Epithelial cell of proximal tubule (primary cell): ENCODE data around the gene NDUFA12. TPM values are rescaled to one million over a fixed set of nuclear protein-coding genes. Genes with fewer than 3 reads are reported as not detected.

Source experiments
- DNase-seq: peaks from one replicate; pipeline ENCODE4 v3.0.0-alpha.2; 2011; ENCODE audit warnings: low read depth
- H3K4me3 ChIP-seq: 2 replicates; pipeline ENCODE4 v1.5.1; 2011; ENCODE audit warnings: low read depth, mild to moderate bottlenecking, low read length
- total RNA-seq: library from RNA; depleted of rRNA; stranded (reverse); fragments of >200 nt; gene quantifications from 2 replicates; pipeline ENCODE4 v1.2.3, GENCODE V29; 2015
- TF ChIP-seq, protein P1 (sequence below): conservative IDR thresholded peaks from 2 replicates; pipeline ENCODE4 v1.5.1; 2012; ENCODE audit warnings: low read depth, mild to moderate bottlenecking, low read length

Gene NDUFA12
- total RNA-seq, 1 donor from 2014 or later, result 193 TPM

DNA sequence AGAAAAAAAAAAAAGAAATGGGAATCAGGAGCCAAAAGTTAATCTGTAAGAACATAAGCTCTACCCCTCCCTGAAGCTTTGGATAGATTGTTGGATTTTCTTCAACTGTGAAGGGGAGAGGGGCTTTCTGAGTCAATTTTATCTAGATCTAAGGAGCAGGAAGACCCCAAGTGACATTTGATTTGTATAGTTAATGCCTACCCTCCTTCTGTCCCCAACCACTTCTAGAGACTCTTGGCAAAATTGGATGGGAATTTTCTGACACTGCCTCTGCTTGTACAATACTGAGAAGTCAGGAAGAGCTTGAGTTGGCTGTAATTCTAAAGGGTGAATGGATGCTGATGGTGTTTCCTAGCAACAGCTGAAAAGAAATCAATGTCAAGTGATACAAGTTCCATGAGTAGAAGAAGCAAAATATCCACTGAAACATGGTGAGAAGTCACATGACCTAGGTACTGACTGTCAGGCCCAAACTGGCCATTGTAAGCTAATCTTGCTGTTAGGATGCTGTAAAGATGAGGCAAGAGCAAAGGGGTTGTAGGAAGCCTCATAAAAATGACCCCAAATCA is 42.2 kb downstream of the NDUFA12 start:
- TF ChIP-seq, protein P1, sequence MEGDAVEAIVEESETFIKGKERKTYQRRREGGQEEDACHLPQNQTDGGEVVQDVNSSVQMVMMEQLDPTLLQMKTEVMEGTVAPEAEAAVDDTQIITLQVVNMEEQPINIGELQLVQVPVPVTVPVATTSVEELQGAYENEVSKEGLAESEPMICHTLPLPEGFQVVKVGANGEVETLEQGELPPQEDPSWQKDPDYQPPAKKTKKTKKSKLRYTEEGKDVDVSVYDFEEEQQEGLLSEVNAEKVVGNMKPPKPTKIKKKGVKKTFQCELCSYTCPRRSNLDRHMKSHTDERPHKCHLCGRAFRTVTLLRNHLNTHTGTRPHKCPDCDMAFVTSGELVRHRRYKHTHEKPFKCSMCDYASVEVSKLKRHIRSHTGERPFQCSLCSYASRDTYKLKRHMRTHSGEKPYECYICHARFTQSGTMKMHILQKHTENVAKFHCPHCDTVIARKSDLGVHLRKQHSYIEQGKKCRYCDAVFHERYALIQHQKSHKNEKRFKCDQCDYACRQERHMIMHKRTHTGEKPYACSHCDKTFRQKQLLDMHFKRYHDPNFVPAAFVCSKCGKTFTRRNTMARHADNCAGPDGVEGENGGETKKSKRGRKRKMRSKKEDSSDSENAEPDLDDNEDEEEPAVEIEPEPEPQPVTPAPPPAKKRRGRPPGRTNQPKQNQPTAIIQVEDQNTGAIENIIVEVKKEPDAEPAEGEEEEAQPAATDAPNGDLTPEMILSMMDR, result no peak
- no peak for DNase-seq
- H3K4me3 ChIP-seq, result no peak overlapping the region

DNA sequence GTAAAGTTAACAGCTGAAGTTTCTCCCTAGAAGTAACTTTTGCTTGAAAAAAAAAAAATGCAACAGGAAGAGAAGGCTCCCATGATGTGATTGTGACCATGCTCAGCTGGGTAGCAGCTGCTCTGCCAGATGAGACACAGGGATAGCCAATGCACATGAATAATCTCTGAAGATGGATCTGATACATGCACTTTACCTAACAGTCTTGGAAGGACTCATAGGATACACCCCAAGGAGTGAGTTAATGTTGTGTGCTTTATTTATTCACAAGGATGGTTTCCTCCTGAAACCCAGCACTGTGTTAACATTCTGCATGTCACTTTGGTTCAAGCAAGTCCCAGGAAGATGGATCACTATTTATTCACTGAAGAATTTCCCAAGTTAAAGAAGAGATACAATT is 46.5 kb downstream of the NDUFA12 start:
- H3K4me3 ChIP-seq, result no peak overlapping the region
- TF ChIP-seq, protein P1, result no peak
- no peak for DNase-seq

DNA sequence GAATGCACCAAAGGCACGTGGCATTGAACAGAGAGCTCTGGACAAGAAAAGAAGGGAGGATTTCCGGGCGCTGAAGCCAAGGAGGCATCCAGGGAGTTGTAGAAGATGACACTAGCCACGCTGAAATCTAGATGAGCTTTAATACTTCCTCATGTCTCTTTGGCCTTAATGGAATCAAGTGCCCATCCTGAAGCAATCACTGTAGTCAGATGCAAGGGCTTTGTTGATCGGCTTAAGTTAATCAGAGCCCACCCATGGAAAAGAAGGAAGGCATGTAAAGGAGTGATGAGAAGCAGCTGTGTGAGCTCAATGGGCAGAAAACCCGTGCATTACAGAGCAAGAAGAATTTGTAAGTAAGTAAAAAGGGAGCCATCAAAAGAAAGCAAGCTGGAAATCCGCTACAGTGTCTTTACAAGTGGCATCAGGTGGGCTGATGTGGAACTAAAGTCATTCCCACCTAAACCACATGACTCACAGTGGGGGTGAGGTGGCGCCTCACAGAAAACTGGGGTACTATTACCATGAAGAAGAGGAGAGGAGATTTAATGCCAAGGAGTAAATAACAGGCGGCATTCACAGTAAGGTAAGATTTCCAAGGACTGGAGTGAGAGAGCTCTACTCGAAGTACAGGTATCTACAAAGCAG is 48.4 kb downstream of the NDUFA12 start:
- TF ChIP-seq, protein P1, result no peak
- no peak overlapping the region for H3K4me3 ChIP-seq
- no peak for DNase-seq

DNA sequence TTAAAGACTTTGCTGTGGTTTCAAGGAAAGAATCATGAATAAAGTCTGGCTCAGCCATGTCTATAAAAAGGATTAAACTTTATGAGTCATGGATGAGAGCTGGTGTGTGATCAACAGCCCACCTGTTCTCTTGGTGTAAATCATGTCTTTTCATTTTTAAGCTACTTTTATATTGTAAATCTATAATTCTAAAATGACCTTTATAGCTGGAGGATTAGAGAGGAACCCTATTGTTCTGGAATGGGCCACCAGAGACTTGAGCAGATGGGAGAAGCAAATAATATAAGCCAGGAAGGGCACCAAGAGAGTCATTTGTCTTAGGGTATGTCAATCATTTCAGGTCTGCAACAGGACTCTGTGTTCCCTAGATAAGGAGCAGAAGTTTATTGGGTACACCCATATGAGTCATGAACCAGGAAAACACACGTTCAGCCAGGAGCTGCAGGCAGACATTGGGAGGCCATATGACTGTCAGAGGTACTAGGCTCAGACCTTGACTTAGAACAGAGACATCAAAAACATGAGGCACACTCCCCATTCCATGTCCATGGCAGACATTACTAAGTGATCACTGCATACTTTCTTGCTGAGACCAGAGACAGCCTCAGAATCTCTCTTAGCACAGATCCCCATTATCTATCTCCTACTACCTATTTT is 49.3 kb downstream of the NDUFA12 start:
- TF ChIP-seq, protein P1, result no peak
- no peak overlapping the region for H3K4me3 ChIP-seq
- DNase-seq, result no peak

DNA sequence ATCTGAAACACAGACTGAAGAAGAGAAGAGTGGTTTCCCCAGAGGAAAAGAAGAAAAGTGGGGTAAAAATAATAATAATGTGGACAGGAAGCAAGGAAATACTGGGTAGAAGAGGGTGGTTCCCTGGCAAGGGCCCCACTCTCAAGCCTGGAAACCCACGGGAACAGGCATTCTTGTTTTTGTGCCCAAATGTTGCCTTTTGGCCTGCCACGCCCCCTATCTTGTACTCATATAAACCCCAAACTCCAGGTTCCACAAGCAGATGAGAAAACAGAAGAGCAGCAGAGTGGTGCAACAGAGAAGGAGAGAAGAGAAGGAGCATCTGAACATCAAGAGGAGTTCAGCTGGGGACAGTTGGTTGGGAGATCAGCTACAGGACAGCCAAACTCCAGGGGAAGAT is 51.2 kb downstream of the NDUFA12 start:
- no peak overlapping the region for H3K4me3 ChIP-seq
- TF ChIP-seq, protein P1, result no peak
- no peak for DNase-seq

DNA sequence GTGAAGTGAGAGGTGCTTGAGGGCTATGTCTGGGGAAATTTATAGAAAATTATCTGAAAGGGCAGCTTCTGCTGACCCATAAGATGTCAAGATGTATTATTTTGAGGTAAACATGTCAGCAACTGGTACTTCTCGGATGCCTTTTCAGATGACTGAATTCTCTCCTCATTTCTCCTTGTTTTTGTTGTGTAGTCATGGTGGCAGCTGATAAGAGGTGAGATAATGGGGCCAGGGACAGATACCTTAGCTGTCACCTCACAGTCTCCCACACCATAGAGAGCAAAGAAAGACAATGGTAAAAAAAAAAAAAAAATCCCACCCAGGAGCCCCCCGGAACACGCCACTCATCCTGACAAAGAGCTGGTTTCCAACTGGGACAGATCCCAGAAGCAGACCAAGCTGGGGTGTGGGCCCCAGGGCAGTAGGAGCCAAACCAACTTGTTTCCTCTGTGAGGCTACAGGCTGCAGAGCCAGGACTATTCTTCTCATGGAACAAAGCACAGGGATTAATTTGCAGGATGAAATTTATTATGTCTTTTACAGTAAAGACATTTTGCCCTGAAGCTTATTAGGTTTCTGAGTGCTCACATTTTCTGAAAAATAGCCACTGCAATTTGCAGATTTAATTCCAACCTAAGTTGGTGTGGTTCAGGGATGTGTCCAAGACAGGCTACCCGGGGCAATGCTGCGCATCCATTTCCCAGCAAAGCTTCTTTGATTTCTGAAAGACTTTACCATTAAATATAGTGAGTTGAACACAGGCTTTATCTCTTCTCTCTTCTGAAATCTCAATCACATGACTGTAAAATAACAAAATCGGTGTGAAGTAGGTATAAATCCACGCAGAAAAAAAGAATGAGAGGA is 52.2 kb downstream of the NDUFA12 start:
- no peak overlapping the region for H3K4me3 ChIP-seq
- TF ChIP-seq, protein P1, result no peak
- no peak for DNase-seq
